ENCODE results near the gene CNFN.

DNA sequence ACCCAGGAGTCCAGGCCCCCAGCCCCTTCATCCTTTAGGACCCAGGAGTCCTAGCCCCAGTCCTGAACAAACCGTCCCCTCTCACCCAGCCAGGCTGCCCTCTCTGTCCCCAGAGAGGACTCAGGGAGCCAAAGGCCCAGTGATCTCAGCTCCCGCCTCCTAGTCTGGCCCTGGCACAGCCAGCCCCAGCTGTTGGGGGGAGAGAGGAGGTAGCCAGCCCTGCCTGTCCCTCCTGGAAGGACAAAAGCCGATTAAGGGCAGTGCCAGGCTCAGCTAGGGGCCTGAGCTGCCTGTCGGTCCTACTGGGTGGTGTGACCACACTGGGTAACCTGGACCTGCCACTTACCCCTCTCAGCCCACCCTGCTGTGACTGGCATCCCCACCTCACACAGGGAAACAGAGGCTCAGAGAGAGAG is 22.6 kb upstream of the CNFN start:
- TF ChIP-seq POLR2AphosphoS5 (IDR thresholded peaks at IDR 0.05; ENCODE audit: low read depth, low read length) (no peak), POLR2A (IDR thresholded peaks at IDR 0.05; ENCODE audit: low read depth, low read length) (no peak), TAF1 (IDR thresholded peaks at IDR 0.05; ENCODE audit: low read depth, low read length) (no peak), PAX5 (IDR thresholded peaks at IDR 0.05; ENCODE audit: insufficient read depth, low read length, severe bottlenecking) (no peak), SPI1 (IDR thresholded peaks at IDR 0.05; ENCODE audit: low read depth, low read length) (no peak)
